H1 (cell line): ENCODE results near the gene PAX5.

ENCODE experiments used
- BRCA1 ChIP-seq: IDR thresholded peaks from 2 replicates; pipeline ENCODE4 v1.6.1; 2012; ENCODE audit warnings: low read depth, low read length, improper control_type of control experiment
- CREB1 ChIP-seq: IDR thresholded peaks from 2 replicates; pipeline ENCODE4 v1.6.1; 2012; ENCODE audit warnings: inconsistent platforms
- CTCF ChIP-seq, 3 experiments: IDR thresholded peaks; 1 replicate in 2 of 3; 2 replicates in 1 of 3; pipeline versions ENCODE4 v1.5.1 to v1.6.1; 2011; ENCODE audit warnings: low read length in 3 of 3, mild to moderate bottlenecking in 3 of 3, inconsistent platforms in 2 of 3, low read depth in 1 of 3, moderate library complexity in 1 of 3; ENCODE audit not compliant: insufficient read depth in 1 of 3; ENCODE audit errors: control extremely low read depth in 1 of 3
- E2F6 ChIP-seq: IDR thresholded peaks from 2 replicates; pipeline ENCODE4 v1.6.1; 2012; ENCODE audit warnings: inconsistent platforms
- JUN ChIP-seq: IDR thresholded peaks from 2 replicates; pipeline ENCODE4 v1.6.1; 2011; ENCODE audit warnings: low read depth, mild to moderate bottlenecking, improper control_type of control experiment, low read length
- POLR2A ChIP-seq, 2 experiments: IDR thresholded peaks; 1 replicate in 1 of 2; 2 replicates in 1 of 2; pipeline ENCODE4 v1.6.1; 2011; ENCODE audit warnings: low read depth in 2 of 2, low read length in 2 of 2, mild to moderate bottlenecking in 2 of 2; ENCODE audit errors: control extremely low read depth in 1 of 2
- POLR2AphosphoS5 ChIP-seq: IDR thresholded peaks from 2 replicates; pipeline ENCODE4 v1.6.1; 2011; ENCODE audit warnings: low read depth, low read length
- RFX5 ChIP-seq: IDR thresholded peaks from 2 replicates; pipeline ENCODE4 v1.6.1; 2011; ENCODE audit warnings: low read depth, low read length, improper control_type of control experiment, borderline replicate concordance
- TAF1 ChIP-seq: IDR thresholded peaks from 2 replicates; pipeline ENCODE4 v1.6.1; 2011; ENCODE audit warnings: mild to moderate bottlenecking, low read depth, low read length
- TBP ChIP-seq: IDR thresholded peaks from 2 replicates; pipeline ENCODE4 v1.6.1; 2011; ENCODE audit warnings: low read depth, low read length, improper control_type of control experiment

- TF ChIP-seq TBP (no peak), JUN (no peak), POLR2A (IDR thresholded peaks at IDR 0.05; ENCODE audit: control extremely low read depth in 1 of 2, low read depth in 2 of 2, low read length in 2 of 2) (no peak), CTCF (IDR thresholded peaks at IDR 0.05; ENCODE audit: control extremely low read depth in 1 of 3, insufficient read depth in 1 of 3, low read depth in 1 of 3, low read length in 3 of 3) (no peak), TAF1 (no peak), E2F6 (no peak), CREB1 (no peak), BRCA1 (no peak), RFX5 (no peak), POLR2AphosphoS5 (no peak)
These were observed 166.2 kb downstream of the PAX5 start for GRCh38 chr9:36867672-36868471.
